Measurements from ENCODE around the gene LDLRAD2.

LDLRAD2 gene

GRCh38 chr1:21851430-21852250, 39.6 kb downstream of the LDLRAD2 start:
- no peak for TF ChIP-seq CTCF (IDR thresholded peaks at IDR 0.05; ENCODE audit: low read depth, low read length, missing control alignments)
- DNase-seq (ENCODE audit: extremely low read depth, low read depth): no peak
- no peak overlapping the region for H3K4me3 ChIP-seq (replicated peaks; ENCODE audit: low read depth, low read length)

DNA sequence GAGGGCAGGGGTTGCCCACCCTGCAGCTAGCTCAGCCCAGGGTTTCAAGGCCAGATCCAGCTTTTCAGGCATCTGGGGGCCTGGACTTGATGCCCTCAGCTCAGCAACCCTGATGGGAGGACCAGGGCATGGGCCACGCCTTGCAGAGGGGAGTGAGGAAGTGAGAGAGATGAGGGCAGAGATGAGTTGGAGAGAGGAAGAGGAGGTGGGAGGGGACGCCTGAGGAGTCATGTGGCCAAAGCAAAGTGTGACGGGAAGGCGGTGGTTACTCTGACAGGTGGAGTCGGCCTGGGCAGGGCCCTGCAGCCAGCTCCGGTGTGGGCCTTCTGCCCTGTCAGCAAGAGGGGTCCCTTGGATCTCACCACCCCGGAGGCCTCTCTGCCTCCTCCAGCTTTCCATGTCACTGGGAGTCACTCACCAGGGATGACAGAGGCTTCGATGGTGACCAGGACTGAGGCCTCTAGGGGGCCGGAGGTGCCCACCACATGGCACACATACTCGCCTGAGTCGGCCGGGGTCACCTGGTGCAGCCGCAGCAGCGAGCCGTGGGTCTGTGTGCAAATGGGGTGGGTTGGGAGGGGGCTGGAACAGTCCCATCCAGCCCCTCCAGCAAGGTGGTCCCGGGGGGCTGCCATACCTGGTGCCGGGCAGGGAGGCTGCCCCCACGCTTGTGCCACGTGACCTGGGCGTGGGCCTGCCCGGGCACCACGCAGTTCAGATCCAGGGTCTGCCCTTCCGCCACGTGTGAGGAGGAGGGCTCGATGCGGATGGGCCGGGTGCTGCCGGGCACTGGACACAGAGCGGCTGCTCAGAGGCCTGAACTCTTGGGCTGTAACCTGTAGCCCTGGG, 40.4 kb downstream of the LDLRAD2 start:
- no peak for DNase-seq (ENCODE audit: extremely low read depth, low read depth)
- no peak for TF ChIP-seq CTCF (IDR thresholded peaks at IDR 0.05; ENCODE audit: low read depth, low read length, missing control alignments)
- H3K4me3 ChIP-seq (replicated peaks; ENCODE audit: low read depth, low read length): no peak overlapping the region

- TF ChIP-seq CTCF (IDR thresholded peaks at IDR 0.05; ENCODE audit: low read depth, low read length, missing control alignments): no peak
- no peak overlapping the region for H3K4me3 ChIP-seq (replicated peaks; ENCODE audit: low read depth, low read length)
- DNase-seq (ENCODE audit: extremely low read depth, low read depth): no peak
Observed at GRCh38 chr1:21853131-21853427, 41.0 kb downstream of the LDLRAD2 start.

DNA sequence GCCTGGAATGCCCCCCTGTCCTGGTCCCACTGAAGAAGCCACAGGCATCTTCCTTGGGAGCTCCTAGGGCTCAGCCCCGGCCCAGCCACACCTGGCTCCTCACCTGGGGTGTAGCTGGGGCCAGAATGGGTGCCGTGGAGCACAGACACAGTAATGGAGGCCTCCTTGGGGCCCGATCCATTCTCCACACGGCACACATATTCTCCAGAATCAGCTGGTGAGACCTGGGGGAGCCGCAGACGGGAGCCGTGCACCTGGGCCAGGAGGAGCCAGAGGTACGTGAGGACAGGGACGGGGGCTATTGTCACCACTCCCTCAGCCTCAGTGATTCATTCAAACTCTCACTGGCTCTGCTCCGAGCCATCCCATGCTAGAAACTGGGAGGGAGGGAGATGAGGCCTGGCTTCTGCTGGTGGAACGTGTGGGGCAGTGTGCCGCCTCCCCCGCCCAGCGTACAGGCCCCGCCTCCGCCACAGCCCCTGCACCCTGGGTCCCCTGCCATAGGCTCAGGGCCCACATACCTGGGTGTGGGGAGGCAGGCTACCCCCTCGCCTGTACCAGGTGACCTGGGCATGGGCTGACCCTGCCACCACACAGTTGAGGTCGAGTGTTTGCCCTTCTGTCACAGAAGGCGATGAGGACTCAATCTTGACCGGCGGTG, 42.2 kb downstream of the LDLRAD2 start:
- DNase-seq (ENCODE audit: extremely low read depth, low read depth): no peak
- no peak overlapping the region for H3K4me3 ChIP-seq (replicated peaks; ENCODE audit: low read depth, low read length)
- TF ChIP-seq CTCF (IDR thresholded peaks at IDR 0.05; ENCODE audit: low read depth, low read length, missing control alignments): no peak

GRCh38 chr1:21854751-21855131, 42.7 kb downstream of the LDLRAD2 start:
- TF ChIP-seq CTCF (IDR thresholded peaks at IDR 0.05; ENCODE audit: low read depth, low read length, missing control alignments): no peak
- no peak for DNase-seq (ENCODE audit: extremely low read depth, low read depth)
- no peak overlapping the region for H3K4me3 ChIP-seq (replicated peaks; ENCODE audit: low read depth, low read length)

DNA sequence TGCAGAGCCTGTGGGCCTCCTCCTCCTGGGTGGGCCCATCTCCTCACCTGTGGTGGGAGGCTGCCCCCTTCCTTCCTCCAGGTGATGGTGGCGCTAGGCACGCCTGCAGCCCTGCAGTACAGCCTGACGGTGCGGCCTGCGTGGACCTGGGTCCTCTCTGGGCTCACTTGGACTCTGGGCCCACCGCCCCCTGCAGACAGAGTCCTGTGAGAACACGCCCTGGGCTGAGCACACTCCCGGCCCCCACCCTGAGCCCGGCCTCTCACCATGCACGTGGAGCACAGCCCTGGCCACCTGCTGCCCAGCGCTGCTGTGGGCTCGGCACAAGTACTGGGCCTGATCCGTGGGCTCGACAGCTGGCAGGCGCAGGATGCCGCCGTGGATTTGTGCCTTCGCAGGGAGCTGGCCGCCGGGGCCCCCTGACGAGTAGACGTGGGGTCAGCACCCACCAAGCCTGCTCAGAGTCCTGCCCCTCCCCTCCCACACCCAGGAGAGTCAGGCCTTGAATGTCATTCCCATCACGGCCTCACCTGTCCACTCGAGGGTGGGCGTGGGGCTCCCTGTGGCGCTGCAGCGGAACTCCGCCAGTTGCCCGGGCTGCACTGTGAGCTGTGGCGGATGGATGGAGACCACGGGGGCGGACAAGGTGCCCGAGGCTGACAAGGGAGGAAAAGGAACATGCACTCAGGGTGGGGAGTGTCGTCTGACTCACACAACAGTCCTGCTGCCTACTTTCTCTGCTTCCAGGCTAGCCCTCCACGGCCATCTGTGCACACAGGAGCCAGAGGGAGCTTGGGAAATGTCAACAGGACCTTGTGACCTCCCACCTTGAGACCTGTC, 43.4 kb downstream of the LDLRAD2 start:
- DNase-seq (ENCODE audit: extremely low read depth, low read depth): no peak
- H3K4me3 ChIP-seq (replicated peaks; ENCODE audit: low read depth, low read length): no peak overlapping the region
- TF ChIP-seq CTCF (IDR thresholded peaks at IDR 0.05; ENCODE audit: low read depth, low read length, missing control alignments): no peak
